Lower leg skin (tissue), 4 donors: ENCODE measurements around the gene SOX6. TPM values are rescaled to one million over a fixed set of nuclear protein-coding genes. Genes with fewer than 3 reads are reported as not detected.
A peak's percentile ranks its signal among the peaks of the same experiment; 100 is the strongest.

Experiments
- DNase-seq, 2 donors: peaks; one replicate each; pipeline ENCODE4 v3.0.0-alpha.2; 2019; ENCODE audit warnings: low spot score in 2 of 2
- H3K4me3 ChIP-seq: fragments of 200-600 bp; sonication (generic); 2 replicates; pipeline ENCODE4 v1.5.1; 2017; ENCODE audit warnings: mild to moderate bottlenecking, low read depth; ENCODE audit not compliant: poor library complexity, severe bottlenecking
- CTCF ChIP-seq, 3 donors: fragments of 450-650 bp; IDR thresholded peaks; one replicate each; pipeline ENCODE4 v1.5.1; 2016; ENCODE audit warnings: antibody characterized with exemption in 3 of 3, mild to moderate bottlenecking in 3 of 3, moderate library complexity in 2 of 3
- POLR2A ChIP-seq, 2 donors: fragments of 450-650 bp; IDR thresholded peaks; one replicate each; pipeline ENCODE4 v1.6.1; 2016 to 2017; ENCODE audit warnings: antibody characterized with exemption in 2 of 2, mild to moderate bottlenecking in 1 of 2, moderate library complexity in 1 of 2
- WGBS, 2 donors: methylation state at CpG; one replicate each; pipeline ENCODE4 v1.1.5; 2018; 5-methylcytosine and 5-hydroxymethylcytosine counted together
- intact Hi-C: fragments of 100-400 bp; cut with DNase I; formaldehyde crosslinking; loops from one replicate; pipeline ENCODE4 v1.15.0; 2023; ENCODE audit warnings: low total_unique reads
- total RNA-seq, 4 donors: library from RNA; depleted of rRNA; stranded (reverse); fragments of >200 nt; gene quantifications; one replicate each; pipeline ENCODE4 v1.1.0, GENCODE V29; 2016

Gene SOX6
- total RNA-seq, 4 donors from 2014 or later: 11.2 to 31.8 (median 11.6) TPM

GRCh38 chr11:15965562-15966250, 390.6 kb downstream of the SOX6 start:
- no peak overlapping the region for H3K4me3 ChIP-seq
- 49 to 65% methylated on average over 7 of the region's 7 CpGs for WGBS, 2 donors
- intact Hi-C loops: no loop called here
- TF ChIP-seq POLR2A (IDR thresholded peaks at IDR 0.05): no peak
- TF ChIP-seq CTCF (IDR thresholded peaks at IDR 0.05): no peak
- peak in 1 of 2 donors; percentile 45 for DNase-seq

DNA sequence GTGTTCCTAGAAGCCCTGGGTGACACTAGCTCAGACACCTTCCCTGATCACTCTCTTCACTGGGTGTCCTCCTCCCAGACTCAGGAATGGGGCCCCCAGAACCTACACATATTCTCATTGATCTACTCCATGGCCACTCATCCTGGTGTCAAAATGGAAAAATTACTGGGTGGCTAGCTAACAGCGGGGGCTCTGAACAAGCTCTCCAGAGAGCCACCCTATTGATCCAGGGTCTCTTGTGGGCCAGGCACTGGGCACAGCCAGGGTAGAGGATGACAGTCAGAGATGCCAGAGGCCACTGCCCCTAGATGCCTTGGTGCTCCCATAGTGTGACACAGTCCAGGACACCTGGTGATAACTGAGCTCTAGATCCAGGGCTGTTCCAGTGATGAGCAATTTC, 393.1 kb downstream of the SOX6 start:
- 94 to 100% methylated on average over 1 of the region's 1 CpG for WGBS, 2 donors
- intact Hi-C loops: no loop called here

DNA sequence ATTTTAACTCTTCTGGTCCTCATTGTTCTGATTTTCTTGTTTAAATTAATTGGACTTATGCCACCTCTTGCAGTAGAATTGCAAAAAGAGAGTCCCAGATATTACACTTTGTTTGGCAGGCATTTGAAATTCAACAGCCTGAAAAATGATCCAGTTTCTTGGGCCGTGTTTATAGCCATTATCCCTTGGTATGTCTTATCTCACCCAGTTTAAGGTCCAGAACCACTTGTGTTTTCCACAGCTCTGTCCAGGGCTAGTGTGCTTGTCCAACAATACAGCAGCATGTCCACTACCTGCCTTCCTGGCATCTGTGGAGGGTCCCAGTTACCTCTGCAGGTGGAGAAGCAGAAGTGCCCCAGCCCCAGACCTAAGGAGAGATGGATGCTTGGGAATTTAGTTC, 397.4 kb downstream of the SOX6 start:
- intact Hi-C loops: no loop called here
- WGBS, 2 donors: 56 to 57% methylated on average over 1 of the region's 1 CpG
- no peak overlapping the region for H3K4me3 ChIP-seq
- DNase-seq: no peak
- TF ChIP-seq CTCF (IDR thresholded peaks at IDR 0.05) (no peak), POLR2A (IDR thresholded peaks at IDR 0.05) (no peak)

More for the DNA sequence above, 393.1 kb downstream of the SOX6 start:
- DNase-seq: no peak
- no peak for TF ChIP-seq CTCF (IDR thresholded peaks at IDR 0.05)
- no peak overlapping the region for H3K4me3 ChIP-seq

DNA sequence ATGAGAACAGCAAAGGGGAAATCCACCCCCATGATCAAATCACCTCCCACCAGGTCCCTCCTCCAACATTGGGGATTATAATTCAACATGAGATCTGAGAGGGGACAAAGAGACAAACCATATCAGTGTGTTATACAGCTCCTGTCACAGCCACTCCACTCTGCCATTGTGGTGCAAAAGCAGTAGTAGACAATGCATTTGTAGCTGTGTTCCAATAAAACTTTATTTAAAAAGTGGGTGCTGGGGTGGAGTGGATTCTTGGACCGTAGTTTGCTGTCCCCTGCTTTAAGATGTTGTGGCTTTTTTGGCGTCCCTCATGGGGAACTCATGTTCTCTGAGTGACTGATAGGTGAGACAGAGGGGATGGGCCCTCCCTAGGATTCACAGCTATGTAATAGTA, 399.1 kb downstream of the SOX6 start:
- DNase-seq: no peak
- TF ChIP-seq CTCF (IDR thresholded peaks at IDR 0.05) (no peak), POLR2A (IDR thresholded peaks at IDR 0.05) (no peak)
- intact Hi-C loops: no loop called here
- WGBS, 2 donors: 0 to 94% methylated on average over 2 of the region's 2 CpGs
- no peak overlapping the region for H3K4me3 ChIP-seq

DNA sequence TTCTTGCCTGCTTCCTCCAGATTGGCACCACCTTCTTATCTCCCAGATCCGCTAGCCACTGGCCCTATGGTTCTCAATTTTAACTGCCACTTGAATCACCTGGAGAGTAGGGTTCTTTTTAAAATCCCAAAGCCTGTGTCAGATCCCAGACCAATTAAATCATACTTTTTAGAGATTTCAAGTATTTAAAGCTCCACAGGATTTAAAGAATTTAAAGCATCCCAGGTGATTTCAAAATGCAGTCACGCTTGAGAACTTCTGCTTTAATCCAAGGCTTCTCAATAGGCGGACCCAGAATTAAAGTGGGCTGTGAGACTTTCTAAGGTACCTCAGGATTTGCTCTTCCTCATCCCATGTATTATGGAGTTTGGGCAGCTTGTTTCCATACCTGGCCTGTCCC, 400.0 kb downstream of the SOX6 start:
- intact Hi-C loops: no loop called here
- H3K4me3 ChIP-seq: no peak overlapping the region
- 95 to 96% methylated on average over 3 of the region's 3 CpGs for WGBS, 2 donors
- no peak for DNase-seq
- TF ChIP-seq POLR2A (IDR thresholded peaks at IDR 0.05) (no peak), CTCF (IDR thresholded peaks at IDR 0.05) (no peak)

- intact Hi-C loops: no loop called here
- 40 to 94% methylated on average over 2 of the region's 2 CpGs for WGBS, 2 donors
Measured at GRCh38 chr11:15955595-15955994, 400.8 kb downstream of the SOX6 start.

More at GRCh38 chr11:15955595-15955994, 400.8 kb downstream of the SOX6 start:
- TF ChIP-seq POLR2A (IDR thresholded peaks at IDR 0.05) (no peak), CTCF (IDR thresholded peaks at IDR 0.05) (no peak)
- no peak overlapping the region for H3K4me3 ChIP-seq
- no peak for DNase-seq
